WTC11 (cell line): ENCODE measurements around the gene STAB2. TPM values are rescaled to one million over a fixed set of nuclear protein-coding genes. Genes with fewer than 3 reads are reported as not detected.

Experiments
- ATAC-seq: fragments of 200-7000 bp; cut with Tn5 transposase; 2 replicates; pipeline ENCODE4 v1.10.0; 2021; ENCODE audit warnings: mild to moderate bottlenecking, moderate library complexity
- CTCF ChIA-PET: fragments of 300-600 bp; sonication (Branson Sonifier 250); formaldehyde crosslinking; loops from one replicate; lab custom pipeline; 2021; ENCODE audit warnings: antibody characterized with exemption; lab: Charles Lee
- POLR2A ChIA-PET: fragments of 350-600 bp; sonication (Branson Sonifier 250); formaldehyde crosslinking; loops from one replicate; lab custom pipeline; 2021; ENCODE audit warnings: antibody characterized with exemption; lab: Charles Lee
- DNase-seq: peaks from one replicate; pipeline ENCODE4 v3.0.0; 2021; ENCODE audit warnings: low spot score
- H3K27ac Mint-ChIP-seq: 2 replicates; pipeline ENCODE4 v1.8.0; 2021; ENCODE audit warnings: mixed read lengths
- H3K27me3 Mint-ChIP-seq: 2 replicates; pipeline ENCODE4 v1.8.0; 2021; ENCODE audit warnings: low read depth, mild to moderate bottlenecking, moderate library complexity, mixed read lengths
- H3K36me3 Mint-ChIP-seq: 2 replicates; pipeline ENCODE4 v1.8.0; 2021; ENCODE audit warnings: mixed read lengths
- H3K4me1 Mint-ChIP-seq: 2 replicates; pipeline ENCODE4 v1.8.0; 2022; ENCODE audit warnings: mixed read lengths
- H3K4me3 Mint-ChIP-seq: 2 replicates; pipeline ENCODE4 v1.8.0; 2021; ENCODE audit warnings: mild to moderate bottlenecking, moderate library complexity, mixed read lengths
- H3K9me3 Mint-ChIP-seq: 2 replicates; pipeline ENCODE4 v1.8.0; 2021; ENCODE audit warnings: mixed read lengths
- ATF2 ChIP-seq: sonication (generic); formaldehyde crosslinking; IDR thresholded peaks from 2 replicates; pipeline ENCODE4 v1.8.1; 2022; ENCODE audit warnings: low read depth, missing genetic modification reagents, borderline replicate concordance
- ATF3 ChIP-seq: sonication (generic); formaldehyde crosslinking; conservative IDR thresholded peaks from 2 replicates; pipeline ENCODE4 v1.8.1; 2022; ENCODE audit warnings: mild to moderate bottlenecking, missing genetic modification reagents
- ATF6 ChIP-seq: sonication (generic); formaldehyde crosslinking; IDR thresholded peaks from 2 replicates; pipeline ENCODE4 v1.8.1; 2023; ENCODE audit warnings: mild to moderate bottlenecking, missing genetic modification reagents
- E2F4 ChIP-seq: sonication (generic); formaldehyde crosslinking; IDR thresholded peaks from 2 replicates; pipeline ENCODE4 v1.8.1; 2022; ENCODE audit warnings: low read depth, mild to moderate bottlenecking, moderate library complexity, missing genetic modification reagents, borderline replicate concordance
- GTF2I ChIP-seq: fragments of 250-450 bp; sonication (Bioruptor Pico); conservative IDR thresholded peaks from 2 replicates; pipeline ENCODE4 v1.4.0; 2021; ENCODE audit warnings: mild to moderate bottlenecking
- IRF2 ChIP-seq: sonication (generic); formaldehyde crosslinking; IDR thresholded peaks from 2 replicates; pipeline ENCODE4 v1.8.0; 2022; ENCODE audit warnings: low read depth, missing genetic modification reagents, borderline replicate concordance
- JUN ChIP-seq: sonication (generic); formaldehyde crosslinking; IDR thresholded peaks from 2 replicates; pipeline ENCODE4 v1.8.0; 2023; ENCODE audit warnings: mild to moderate bottlenecking, missing genetic modification reagents
- MYBL2 ChIP-seq: sonication (generic); formaldehyde crosslinking; IDR thresholded peaks from 2 replicates; pipeline ENCODE4 v1.8.1; 2023; ENCODE audit warnings: mild to moderate bottlenecking, moderate library complexity, missing genetic modification reagents
- PRDM15 ChIP-seq: sonication (generic); formaldehyde crosslinking; IDR thresholded peaks from 2 replicates; pipeline ENCODE4 v1.8.0; 2022; ENCODE audit warnings: missing genetic modification reagents
- ZMAT4 ChIP-seq: fragments of 250-450 bp; sonication (Bioruptor Pico); IDR thresholded peaks from 2 replicates; pipeline ENCODE4 v1.9.0; 2021; ENCODE audit warnings: mild to moderate bottlenecking
- ZNF219 ChIP-seq: sonication (generic); formaldehyde crosslinking; IDR thresholded peaks from 2 replicates; pipeline ENCODE4 v1.8.0; 2023; ENCODE audit warnings: missing genetic modification reagents, mild to moderate bottlenecking, borderline replicate concordance
- ZNF423 ChIP-seq: fragments of 250-450 bp; sonication (Bioruptor Pico); IDR thresholded peaks from 2 replicates; pipeline ENCODE4 v2.1.2; 2022; ENCODE audit warnings: mild to moderate bottlenecking, moderate library complexity
- total RNA-seq: library from RNA; stranded (reverse); gene quantifications from 3 replicates; pipeline ENCODE4 v1.2.3, GENCODE V29; 2021
- TF ChIP-seq, protein P1 (sequence below): sonication (generic); formaldehyde crosslinking; IDR thresholded peaks from 2 replicates; pipeline ENCODE4 v1.8.1; 2022; ENCODE audit warnings: mild to moderate bottlenecking, missing genetic modification reagents, moderate library complexity, borderline replicate concordance
- TF ChIP-seq, protein P2 (sequence below): sonication (generic); formaldehyde crosslinking; IDR thresholded peaks from 2 replicates; pipeline ENCODE4 v1.8.1; 2022; ENCODE audit warnings: mild to moderate bottlenecking, moderate library complexity, missing genetic modification reagents
- TF ChIP-seq, protein P3 (sequence below): sonication (generic); formaldehyde crosslinking; IDR thresholded peaks from 2 replicates; pipeline ENCODE4 v1.8.1; 2023; ENCODE audit warnings: mild to moderate bottlenecking, missing genetic modification reagents, borderline replicate concordance

STAB2 gene
- total RNA-seq, 1 experiment from 2014 or later: 0.48 TPM

DNA sequence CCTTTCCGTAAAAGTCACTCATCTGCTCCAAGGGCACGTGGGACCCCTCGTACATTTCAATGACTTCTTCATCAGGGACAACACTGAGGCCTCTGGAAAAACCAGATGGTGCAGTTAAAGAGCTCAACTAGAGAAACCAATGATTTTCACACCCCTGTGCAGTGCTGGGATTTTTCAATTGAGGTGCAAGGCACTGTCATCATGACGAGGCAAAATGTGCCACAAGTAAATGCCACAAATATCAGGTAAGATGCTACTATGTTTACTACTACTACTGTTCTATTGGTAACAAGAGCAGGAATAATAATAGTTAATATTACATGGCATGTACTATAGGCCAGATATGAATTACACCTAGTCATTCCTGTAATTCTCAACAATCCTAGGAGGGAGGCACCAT is 211.5 kb downstream of the STAB2 start:
- no peaks in the 10 kb centered on the region; the same call in 1 of the 2 replicates for H3K27me3 Mint-ChIP-seq
- ATAC-seq (no peak), DNase-seq (no peak)
- CTCF ChIA-PET: no interaction called here
- POLR2A ChIA-PET: no interaction called here
- H3K4me3 Mint-ChIP-seq: no peak overlapping the region
- 0 out of 2 replicates have a peak, but pooled peaks cover 3% of the 10 kb centered on the region for H3K9me3 Mint-ChIP-seq
- no peak for TF ChIP-seq JUN (CRISPR knock-in tag)
- no peak for TF ChIP-seq PRDM15 (CRISPR knock-in tag)
- no peak for TF ChIP-seq IRF2 (CRISPR knock-in tag)
- no peak for TF ChIP-seq E2F4 (CRISPR knock-in tag)
- no peak for TF ChIP-seq ATF6 (CRISPR knock-in tag)
- TF ChIP-seq, protein P1, sequence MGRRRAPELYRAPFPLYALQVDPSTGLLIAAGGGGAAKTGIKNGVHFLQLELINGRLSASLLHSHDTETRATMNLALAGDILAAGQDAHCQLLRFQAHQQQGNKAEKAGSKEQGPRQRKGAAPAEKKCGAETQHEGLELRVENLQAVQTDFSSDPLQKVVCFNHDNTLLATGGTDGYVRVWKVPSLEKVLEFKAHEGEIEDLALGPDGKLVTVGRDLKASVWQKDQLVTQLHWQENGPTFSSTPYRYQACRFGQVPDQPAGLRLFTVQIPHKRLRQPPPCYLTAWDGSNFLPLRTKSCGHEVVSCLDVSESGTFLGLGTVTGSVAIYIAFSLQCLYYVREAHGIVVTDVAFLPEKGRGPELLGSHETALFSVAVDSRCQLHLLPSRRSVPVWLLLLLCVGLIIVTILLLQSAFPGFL (CRISPR knock-in tag): no peak
- TF ChIP-seq ATF2 (CRISPR knock-in tag): no peak
- no peak for TF ChIP-seq ZMAT4 (CRISPR knock-in tag)
- TF ChIP-seq GTF2I: no peak
- TF ChIP-seq, protein P2, sequence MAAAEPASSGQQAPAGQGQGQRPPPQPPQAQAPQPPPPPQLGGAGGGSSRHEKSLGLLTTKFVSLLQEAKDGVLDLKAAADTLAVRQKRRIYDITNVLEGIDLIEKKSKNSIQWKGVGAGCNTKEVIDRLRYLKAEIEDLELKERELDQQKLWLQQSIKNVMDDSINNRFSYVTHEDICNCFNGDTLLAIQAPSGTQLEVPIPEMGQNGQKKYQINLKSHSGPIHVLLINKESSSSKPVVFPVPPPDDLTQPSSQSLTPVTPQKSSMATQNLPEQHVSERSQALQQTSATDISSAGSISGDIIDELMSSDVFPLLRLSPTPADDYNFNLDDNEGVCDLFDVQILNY (CRISPR knock-in tag): no peak
- TF ChIP-seq ZNF423 (CRISPR knock-in tag): no peak
- TF ChIP-seq ATF3 (CRISPR knock-in tag): no peak
- no peak for TF ChIP-seq ZNF219 (CRISPR knock-in tag)
- no peak for TF ChIP-seq MYBL2 (CRISPR knock-in tag)
- TF ChIP-seq, protein P3, sequence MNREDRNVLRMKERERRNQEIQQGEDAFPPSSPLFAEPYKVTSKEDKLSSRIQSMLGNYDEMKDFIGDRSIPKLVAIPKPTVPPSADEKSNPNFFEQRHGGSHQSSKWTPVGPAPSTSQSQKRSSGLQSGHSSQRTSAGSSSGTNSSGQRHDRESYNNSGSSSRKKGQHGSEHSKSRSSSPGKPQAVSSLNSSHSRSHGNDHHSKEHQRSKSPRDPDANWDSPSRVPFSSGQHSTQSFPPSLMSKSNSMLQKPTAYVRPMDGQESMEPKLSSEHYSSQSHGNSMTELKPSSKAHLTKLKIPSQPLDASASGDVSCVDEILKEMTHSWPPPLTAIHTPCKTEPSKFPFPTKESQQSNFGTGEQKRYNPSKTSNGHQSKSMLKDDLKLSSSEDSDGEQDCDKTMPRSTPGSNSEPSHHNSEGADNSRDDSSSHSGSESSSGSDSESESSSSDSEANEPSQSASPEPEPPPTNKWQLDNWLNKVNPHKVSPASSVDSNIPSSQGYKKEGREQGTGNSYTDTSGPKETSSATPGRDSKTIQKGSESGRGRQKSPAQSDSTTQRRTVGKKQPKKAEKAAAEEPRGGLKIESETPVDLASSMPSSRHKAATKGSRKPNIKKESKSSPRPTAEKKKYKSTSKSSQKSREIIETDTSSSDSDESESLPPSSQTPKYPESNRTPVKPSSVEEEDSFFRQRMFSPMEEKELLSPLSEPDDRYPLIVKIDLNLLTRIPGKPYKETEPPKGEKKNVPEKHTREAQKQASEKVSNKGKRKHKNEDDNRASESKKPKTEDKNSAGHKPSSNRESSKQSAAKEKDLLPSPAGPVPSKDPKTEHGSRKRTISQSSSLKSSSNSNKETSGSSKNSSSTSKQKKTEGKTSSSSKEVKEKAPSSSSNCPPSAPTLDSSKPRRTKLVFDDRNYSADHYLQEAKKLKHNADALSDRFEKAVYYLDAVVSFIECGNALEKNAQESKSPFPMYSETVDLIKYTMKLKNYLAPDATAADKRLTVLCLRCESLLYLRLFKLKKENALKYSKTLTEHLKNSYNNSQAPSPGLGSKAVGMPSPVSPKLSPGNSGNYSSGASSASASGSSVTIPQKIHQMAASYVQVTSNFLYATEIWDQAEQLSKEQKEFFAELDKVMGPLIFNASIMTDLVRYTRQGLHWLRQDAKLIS (CRISPR knock-in tag): no peak
- H3K27ac Mint-ChIP-seq: no peak overlapping the region
- peaks cover 39% of the 10 kb centered on the region for H3K36me3 Mint-ChIP-seq
- H3K4me1 Mint-ChIP-seq: peaks cover 13% of the 10 kb centered on the region
